HS-5 (cell line): Measurements from ENCODE around the gene CTAG1B.
"Not testable (repeated sequence)": the region's sequence is repeated elsewhere in the genome, so short reads cannot be mapped to it uniquely, and the experiment has no call there.

Experiments used
- DNase-seq: peaks from one replicate; pipeline ENCODE4 v3.0.0-alpha.2; 2012; ENCODE audit warnings: low read depth

The CTAG1B gene

DNA sequence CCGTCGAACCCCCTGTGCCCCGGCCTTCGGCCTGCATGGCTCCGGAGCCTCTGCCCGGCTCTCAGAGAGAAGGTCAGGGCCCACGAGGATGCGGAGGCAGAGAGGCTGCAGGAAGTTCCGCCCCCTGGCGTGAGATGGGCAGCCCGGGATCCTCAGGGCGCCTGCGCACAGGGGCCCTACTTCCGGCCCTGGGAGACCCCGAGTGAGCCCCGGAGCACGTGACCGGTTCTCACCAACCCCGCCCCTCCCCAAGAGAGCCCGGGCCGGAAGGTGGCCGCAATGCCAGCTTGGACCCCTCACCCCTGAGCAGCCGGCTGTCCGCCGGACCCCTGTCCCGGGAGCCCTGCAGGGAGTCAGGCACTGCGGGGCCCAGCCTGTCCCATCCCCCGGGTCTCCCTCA is at the start of gene CTAG1B:
TSS of gene CTAG1B (minus strand) at position 101 of the 400 bp plus-strand sequence. CDS start at position 37, 64 bp downstream.
- DNase-seq, result not testable (repeated sequence)

GRCh38 chrX:154661899-154662298 is 42.8 kb upstream of the CTAG1B start:
- no peak for DNase-seq

- no peak for DNase-seq
These were observed 42.1 kb upstream of the CTAG1B start for GRCh38 chrX:154661170-154661569.

DNA sequence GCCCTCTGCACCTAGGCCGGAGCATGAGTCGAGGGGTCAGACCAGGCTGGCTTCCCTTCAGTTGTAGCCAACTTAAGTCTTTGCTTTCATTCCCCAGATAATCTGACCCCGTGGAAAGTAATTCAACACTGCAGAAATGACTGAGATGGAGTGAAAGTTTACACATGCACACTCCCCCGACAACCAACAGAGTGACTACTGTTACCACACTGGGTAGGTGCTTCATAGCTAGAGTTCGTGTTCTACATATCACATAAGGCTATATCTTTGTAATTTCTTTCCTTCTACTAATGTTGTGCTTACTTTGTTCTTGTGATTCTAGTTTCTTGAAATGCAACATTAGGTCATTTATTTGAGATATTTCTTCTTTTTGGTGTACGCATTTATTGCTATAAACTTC is 41.5 kb upstream of the CTAG1B start:
- no peak for DNase-seq

- no peak for DNase-seq
These were observed 39.9 kb upstream of the CTAG1B start for GRCh38 chrX:154658957-154659356.

DNA sequence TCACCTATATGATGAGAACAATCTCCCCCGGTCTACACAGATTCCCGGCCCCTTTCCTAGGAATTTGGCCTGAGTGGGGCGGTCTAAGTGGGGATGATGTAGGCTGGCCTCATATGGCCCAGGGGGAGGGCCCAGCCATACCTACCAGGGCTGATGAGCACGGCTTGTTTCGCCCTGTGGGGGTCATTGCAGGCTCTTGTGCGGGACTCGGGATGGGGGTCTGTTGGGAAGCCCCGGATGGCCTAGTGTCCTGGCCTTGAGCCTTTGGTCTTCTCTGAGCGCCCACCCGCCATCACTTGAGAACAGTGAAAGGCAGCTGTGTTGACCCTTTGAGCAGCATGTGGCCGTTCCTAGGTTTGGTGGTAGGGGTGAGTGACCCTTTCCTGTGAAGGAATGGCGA is 39.1 kb upstream of the CTAG1B start:
- no peak for DNase-seq

GRCh38 chrX:154657226-154657805 is 38.2 kb upstream of the CTAG1B start:
- DNase-seq, result no peak

DNA sequence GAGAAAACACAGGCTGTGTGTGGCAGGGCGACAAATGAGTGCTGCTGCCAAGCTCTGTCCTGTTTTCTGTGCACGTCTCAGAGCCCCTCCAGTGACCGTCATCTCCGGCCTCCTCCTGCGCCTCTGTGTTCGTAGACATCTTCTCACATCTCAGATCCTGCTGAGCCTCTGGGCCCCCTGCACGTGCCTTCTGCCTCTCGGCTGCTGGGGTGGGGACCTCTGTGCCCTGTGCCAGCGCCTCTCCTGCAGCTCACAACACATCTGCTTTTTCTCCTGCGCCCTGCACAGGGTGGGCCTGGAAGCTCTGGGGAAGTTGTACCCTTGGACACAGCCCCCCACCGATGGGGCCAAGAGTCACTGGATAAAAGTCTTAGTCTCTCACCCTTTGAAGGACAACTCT is 36.7 kb upstream of the CTAG1B start:
- no peak for DNase-seq

- DNase-seq, result no peak
These were observed 36.3 kb upstream of the CTAG1B start for GRCh38 chrX:154655346-154655745.

GRCh38 chrX:154654925-154655324 is 35.8 kb upstream of the CTAG1B start:
- DNase-seq, result no peak

DNA sequence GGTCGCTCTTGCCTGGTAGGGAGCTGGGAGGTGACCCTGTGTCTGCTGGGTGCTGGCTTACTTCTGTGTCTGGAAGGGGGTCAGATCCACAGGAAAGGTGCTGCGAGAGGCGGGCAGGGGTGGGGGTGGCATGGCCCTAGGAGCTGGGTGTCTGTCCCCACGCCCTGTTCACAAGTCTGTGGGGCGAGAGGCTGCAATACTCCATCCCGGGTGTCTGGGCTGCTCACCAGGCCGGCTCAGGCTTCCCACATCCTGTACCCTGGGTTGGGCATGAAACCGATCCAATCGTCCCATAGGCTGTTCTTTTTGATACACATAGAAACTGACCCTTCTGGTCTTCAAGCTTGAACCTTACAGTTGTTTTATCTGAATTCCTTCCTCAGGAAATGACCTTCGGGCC is 35.3 kb upstream of the CTAG1B start:
- no peak for DNase-seq

GRCh38 chrX:154653413-154653812 is 34.3 kb upstream of the CTAG1B start, which contains the start of gene CTAG2:
CTAG2 (minus strand) TSS chrX:154653579; CDS start chrX:154653515, 64 bp downstream.
- DNase-seq, result not testable (repeated sequence)

DNA sequence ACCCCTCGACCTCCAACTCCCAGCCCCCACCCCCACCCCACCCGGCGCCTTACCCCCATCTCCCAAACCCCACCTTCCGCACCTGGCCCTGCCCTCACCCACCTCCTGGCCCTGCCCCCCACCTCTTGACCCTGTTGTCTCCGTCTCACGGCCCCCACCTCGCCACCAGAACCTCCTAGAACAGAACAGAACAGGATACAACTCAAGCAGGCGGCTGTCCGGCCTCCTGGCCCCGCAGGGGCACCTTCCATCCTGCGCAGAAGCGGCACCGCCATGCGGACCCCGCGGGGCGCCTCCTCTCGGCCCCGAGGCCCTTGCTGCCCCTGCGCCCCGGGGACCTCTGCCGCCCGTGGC is 33.9 kb upstream of the CTAG1B start:
- no peak for DNase-seq

GRCh38 chrX:154652311-154653047 is 33.4 kb upstream of the CTAG1B start:
- no peak for DNase-seq

DNA sequence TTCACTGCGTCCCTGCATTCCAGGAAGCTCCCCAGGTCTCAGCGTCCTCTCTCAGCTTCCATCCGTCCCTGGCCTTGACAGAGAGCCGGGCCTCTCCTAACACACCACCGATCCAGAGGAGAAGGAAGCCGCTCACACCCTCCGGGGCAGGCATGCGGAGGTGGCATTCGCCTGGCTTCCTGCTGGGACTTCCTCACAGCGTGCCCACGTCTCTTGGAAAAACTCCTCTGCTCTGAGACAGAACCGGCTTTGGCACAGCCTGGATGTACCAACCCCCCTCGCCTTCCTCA is 31.1 kb upstream of the CTAG1B start:
- DNase-seq, result no peak

GRCh38 chrX:154649503-154650220 is 30.6 kb upstream of the CTAG1B start:
- DNase-seq, result no peak

DNA sequence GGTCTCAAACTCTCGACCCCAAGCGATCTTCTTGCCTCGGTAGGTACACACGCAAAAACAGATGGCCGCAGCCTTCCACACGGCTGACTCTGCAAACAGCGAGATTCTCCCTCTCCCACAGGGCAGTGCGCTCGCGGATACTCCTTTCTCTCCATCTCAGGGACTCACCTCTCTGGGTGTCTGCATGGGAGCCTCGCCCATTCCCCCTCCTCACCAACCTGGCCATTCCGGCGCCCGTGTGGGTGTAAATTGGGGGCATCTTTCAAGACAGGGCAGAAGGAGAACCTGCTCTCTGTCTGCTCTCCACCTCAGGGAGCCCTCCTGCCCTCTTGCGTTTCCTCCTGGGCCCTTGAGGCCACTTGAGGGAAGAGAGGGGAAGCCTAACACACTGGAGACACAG is 29.8 kb upstream of the CTAG1B start:
- DNase-seq, result no peak

DNA sequence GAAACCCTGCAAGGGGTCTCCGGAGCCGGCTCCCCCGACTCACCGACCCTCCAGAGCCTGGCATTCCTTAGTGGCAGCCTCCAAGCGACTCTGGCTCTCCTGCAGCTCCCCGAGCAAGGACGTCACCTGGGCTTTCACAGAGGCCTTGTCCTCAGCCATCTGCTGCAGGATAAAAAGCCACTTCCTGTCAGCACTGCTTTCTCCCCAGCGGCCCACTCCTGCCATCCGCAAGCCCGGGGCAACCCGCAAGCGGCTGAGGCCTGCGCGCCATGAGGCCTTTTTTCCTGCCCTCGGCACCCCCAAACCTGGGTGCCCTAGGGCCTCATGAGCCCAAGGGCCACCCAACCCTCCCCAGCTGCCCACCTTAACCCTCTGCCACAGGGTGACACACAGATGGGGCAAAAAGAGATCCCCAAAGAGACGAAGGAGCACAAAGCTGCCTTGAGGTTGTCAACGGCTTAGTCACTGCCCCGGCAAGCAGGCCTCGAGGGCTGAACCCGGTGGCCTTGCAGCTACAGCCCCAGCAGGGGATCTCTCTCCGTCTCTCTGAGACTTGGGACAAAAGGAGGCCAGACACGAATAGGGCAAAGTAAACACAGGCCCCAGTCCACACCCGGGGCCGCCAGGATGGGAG is 26.8 kb upstream of the CTAG1B start:
- DNase-seq, result not testable (repeated sequence)

DNA sequence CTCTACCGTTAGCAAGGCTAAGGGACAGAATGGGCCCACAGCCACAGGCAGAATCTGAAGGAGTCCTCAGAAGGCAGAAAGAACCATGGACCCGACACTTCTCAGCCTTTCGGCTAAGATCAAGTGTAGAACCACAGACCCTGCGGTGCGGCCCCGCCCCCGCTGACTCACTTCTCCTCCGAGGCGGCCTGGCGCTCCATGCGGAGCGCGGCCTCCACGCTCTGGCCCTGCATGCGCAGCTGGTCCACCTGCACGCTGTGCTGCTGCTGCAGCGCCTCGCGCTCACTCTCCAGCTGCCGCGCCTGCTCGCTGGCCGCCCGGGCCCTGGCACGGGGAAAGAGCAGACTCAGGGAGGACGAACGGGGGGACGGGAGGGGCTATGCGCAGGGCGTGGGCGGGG is 24.6 kb upstream of the CTAG1B start:
- not testable (repeated sequence) for DNase-seq

DNA sequence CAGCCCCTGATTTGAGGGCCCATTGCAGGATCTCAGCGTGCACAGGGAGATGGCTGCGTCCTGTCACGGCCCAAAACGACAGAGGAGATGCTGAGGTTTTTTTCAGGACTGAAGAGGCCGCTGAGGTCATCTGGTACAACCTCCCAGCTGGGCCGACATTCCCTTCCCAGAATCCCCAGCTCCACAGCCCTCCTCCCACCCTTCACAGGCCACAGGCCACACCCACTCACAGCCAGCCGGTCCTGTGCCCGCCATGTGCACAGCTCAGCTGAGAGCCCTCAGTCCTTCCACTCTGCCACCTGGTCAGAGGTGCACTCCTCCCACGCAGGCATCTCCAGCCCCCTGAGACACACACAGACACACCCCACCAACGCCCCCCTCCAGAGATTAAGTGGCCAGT is 22.7 kb upstream of the CTAG1B start:
- not testable (repeated sequence) for DNase-seq

DNA sequence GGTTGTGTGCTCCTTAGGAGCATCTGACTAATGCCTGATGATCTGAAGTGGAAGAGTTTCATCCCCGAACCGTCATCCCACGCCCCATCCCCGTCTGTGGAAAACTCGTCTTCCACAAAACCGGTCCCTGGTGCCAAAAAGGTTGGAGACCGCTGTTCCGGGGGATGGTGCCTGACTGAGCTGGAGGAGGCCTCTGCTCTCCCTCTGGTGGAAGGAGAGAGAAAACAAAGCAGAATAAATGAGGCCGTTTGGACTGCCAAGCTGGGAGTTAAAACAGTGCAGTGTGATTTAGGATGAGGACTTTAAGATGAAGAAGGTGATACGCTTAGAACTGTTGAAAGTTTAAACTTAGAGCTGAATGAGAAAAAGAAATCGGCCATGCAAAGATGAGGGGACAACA is 14.6 kb upstream of the CTAG1B start:
- DNase-seq, result not testable (repeated sequence)

- not testable (repeated sequence) for DNase-seq
These were observed 11.9 kb upstream of the CTAG1B start for GRCh38 chrX:154630949-154631348.

GRCh38 chrX:154628960-154629359 is 9.9 kb upstream of the CTAG1B start:
- DNase-seq, result not testable (repeated sequence)
